Endothelial cell (in vitro differentiated cells): Measurements from ENCODE around the gene CTNNA3. TPM values are rescaled to one million over a fixed set of nuclear protein-coding genes. Genes with fewer than 3 reads are reported as not detected.

Experiments
- DNase-seq: peaks from one replicate; pipeline ENCODE4 v3.0.0; 2021; ENCODE audit warnings: low spot score
- H3K27ac Mint-ChIP-seq: one replicate; pipeline ENCODE4 v1.8.0; 2021; ENCODE audit warnings: mixed read lengths, inconsistent platforms; ENCODE audit not compliant: unreplicated experiment
- H3K27me3 Mint-ChIP-seq: one replicate; pipeline ENCODE4 v1.8.0; 2021; ENCODE audit warnings: mild to moderate bottlenecking, moderate library complexity, mixed read lengths, inconsistent platforms; ENCODE audit not compliant: unreplicated experiment
- H3K36me3 Mint-ChIP-seq: one replicate; pipeline ENCODE4 v1.8.0; 2021; ENCODE audit warnings: mild to moderate bottlenecking, low read depth, mixed read lengths, inconsistent platforms; ENCODE audit not compliant: unreplicated experiment
- H3K4me1 Mint-ChIP-seq: one replicate; pipeline ENCODE4 v1.8.0; 2021; ENCODE audit warnings: mild to moderate bottlenecking, mixed read lengths, inconsistent platforms; ENCODE audit not compliant: unreplicated experiment
- H3K4me3 Mint-ChIP-seq: one replicate; pipeline ENCODE4 v1.8.0; 2021; ENCODE audit warnings: mild to moderate bottlenecking, mixed read lengths, inconsistent platforms; ENCODE audit not compliant: unreplicated experiment
- H3K9me3 Mint-ChIP-seq: one replicate; pipeline ENCODE4 v1.8.0; 2021; ENCODE audit warnings: mixed read lengths, inconsistent platforms; ENCODE audit not compliant: unreplicated experiment
- total RNA-seq: library from RNA; stranded (reverse); fragmentation: NEBNext Ultra II Directional; extraction: Animal tissue kit (Norgen Biotek cat#: 25700); gene quantifications from one replicate; pipeline ENCODE4 v1.2.1, GENCODE V29; 2021; ENCODE audit not compliant: unreplicated experiment
- TF ChIP-seq, protein P1 (sequence below): fragments of 200-600 bp; sonication (generic); IDR thresholded peaks from one replicate; pipeline ENCODE4 v1.5.0; 2021; ENCODE audit warnings: antibody characterized with exemption; ENCODE audit not compliant: unreplicated experiment

CTNNA3 gene
- total RNA-seq, 1 donor from 2014 or later: 2.3 TPM

DNA sequence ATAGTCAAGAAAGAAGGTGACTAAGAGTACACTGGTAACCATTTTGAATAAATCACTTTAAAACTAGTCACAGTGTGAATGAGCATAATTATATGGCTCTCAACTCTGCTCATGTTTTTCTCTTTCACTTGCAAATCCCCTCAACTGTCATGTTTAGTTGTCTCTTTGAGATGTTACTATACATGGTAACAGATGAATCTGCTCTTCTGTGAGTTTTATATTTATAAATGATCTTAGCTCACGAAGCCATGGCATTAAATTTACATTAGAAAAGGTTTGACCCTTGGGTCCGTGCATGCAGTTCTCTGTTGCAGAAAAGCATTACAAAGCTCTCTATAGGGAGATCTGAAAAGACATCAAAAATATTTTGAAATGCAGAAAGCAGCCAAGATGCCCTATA is 803.1 kb downstream of the CTNNA3 start:
- H3K27me3 Mint-ChIP-seq: no peaks in the 10 kb centered on the region
- TF ChIP-seq, protein P1, sequence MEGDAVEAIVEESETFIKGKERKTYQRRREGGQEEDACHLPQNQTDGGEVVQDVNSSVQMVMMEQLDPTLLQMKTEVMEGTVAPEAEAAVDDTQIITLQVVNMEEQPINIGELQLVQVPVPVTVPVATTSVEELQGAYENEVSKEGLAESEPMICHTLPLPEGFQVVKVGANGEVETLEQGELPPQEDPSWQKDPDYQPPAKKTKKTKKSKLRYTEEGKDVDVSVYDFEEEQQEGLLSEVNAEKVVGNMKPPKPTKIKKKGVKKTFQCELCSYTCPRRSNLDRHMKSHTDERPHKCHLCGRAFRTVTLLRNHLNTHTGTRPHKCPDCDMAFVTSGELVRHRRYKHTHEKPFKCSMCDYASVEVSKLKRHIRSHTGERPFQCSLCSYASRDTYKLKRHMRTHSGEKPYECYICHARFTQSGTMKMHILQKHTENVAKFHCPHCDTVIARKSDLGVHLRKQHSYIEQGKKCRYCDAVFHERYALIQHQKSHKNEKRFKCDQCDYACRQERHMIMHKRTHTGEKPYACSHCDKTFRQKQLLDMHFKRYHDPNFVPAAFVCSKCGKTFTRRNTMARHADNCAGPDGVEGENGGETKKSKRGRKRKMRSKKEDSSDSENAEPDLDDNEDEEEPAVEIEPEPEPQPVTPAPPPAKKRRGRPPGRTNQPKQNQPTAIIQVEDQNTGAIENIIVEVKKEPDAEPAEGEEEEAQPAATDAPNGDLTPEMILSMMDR: no peak
- no peak for DNase-seq
- no peak overlapping the region for H3K4me3 Mint-ChIP-seq
- H3K4me1 Mint-ChIP-seq: no peaks in the 10 kb centered on the region
- H3K27ac Mint-ChIP-seq: no peak overlapping the region
- no peaks in the 10 kb centered on the region for H3K36me3 Mint-ChIP-seq
- H3K9me3 Mint-ChIP-seq: no peaks in the 10 kb centered on the region

GRCh38 chr10:66888237-66888636 is 807.8 kb downstream of the CTNNA3 start:
- Mint-ChIP-seq H3K27ac (no peak overlapping the region), H3K4me3 (no peak overlapping the region), H3K4me1 (no peaks in the 10 kb centered on the region), H3K36me3 (no peaks in the 10 kb centered on the region), H3K9me3 (no peaks in the 10 kb centered on the region), H3K27me3 (no peaks in the 10 kb centered on the region)
- TF ChIP-seq, protein P1: no peak
- no peak for DNase-seq

GRCh38 chr10:66886848-66887247 is 809.1 kb downstream of the CTNNA3 start:
- Mint-ChIP-seq H3K4me3 (no peak overlapping the region), H3K27ac (no peak overlapping the region), H3K9me3 (no peaks in the 10 kb centered on the region), H3K4me1 (no peaks in the 10 kb centered on the region), H3K27me3 (no peaks in the 10 kb centered on the region), H3K36me3 (no peaks in the 10 kb centered on the region)
- no peak for DNase-seq
- TF ChIP-seq, protein P1: no peak

GRCh38 chr10:66882271-66882670 is 813.7 kb downstream of the CTNNA3 start:
- Mint-ChIP-seq H3K27me3 (no peaks in the 10 kb centered on the region), H3K4me3 (no peak overlapping the region), H3K9me3 (no peaks in the 10 kb centered on the region), H3K27ac (no peak overlapping the region), H3K4me1 (no peaks in the 10 kb centered on the region), H3K36me3 (no peaks in the 10 kb centered on the region)
- TF ChIP-seq, protein P1: no peak
- DNase-seq: no peak

DNA sequence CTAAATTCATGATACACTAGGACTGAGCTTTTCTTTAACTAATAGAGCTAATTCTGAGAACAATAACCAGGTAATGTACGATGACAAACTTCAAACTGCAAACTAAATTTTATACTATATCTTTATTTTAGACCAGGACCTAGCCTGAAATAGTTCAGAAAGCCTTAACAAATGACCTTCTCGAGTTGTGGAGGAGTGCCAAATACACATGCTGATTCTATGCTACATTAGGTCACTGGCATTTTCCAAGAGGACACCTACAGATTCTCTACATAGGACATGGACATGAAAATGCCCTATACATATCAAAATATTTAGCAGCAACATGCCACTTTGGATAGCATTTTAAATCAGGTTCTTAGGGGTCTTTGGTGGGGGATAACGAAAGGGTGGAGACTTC is 814.2 kb downstream of the CTNNA3 start:
- Mint-ChIP-seq H3K9me3 (no peaks in the 10 kb centered on the region), H3K36me3 (no peaks in the 10 kb centered on the region), H3K27me3 (no peaks in the 10 kb centered on the region), H3K4me1 (no peaks in the 10 kb centered on the region), H3K4me3 (no peak overlapping the region), H3K27ac (no peak overlapping the region)
- TF ChIP-seq, protein P1: no peak
- no peak for DNase-seq
